Islet precursor cell (in vitro differentiated cells): Measurements from ENCODE around the gene MYCBP2.
"Not testable (repeated sequence)": the region's sequence is repeated elsewhere in the genome, so short reads cannot be mapped to it uniquely, and the experiment has no call there.

ENCODE experiments used
- DNase-seq: peaks from one replicate; pipeline ENCODE4 v3.0.0-alpha.2; 2018

MYCBP2 gene, protein sequence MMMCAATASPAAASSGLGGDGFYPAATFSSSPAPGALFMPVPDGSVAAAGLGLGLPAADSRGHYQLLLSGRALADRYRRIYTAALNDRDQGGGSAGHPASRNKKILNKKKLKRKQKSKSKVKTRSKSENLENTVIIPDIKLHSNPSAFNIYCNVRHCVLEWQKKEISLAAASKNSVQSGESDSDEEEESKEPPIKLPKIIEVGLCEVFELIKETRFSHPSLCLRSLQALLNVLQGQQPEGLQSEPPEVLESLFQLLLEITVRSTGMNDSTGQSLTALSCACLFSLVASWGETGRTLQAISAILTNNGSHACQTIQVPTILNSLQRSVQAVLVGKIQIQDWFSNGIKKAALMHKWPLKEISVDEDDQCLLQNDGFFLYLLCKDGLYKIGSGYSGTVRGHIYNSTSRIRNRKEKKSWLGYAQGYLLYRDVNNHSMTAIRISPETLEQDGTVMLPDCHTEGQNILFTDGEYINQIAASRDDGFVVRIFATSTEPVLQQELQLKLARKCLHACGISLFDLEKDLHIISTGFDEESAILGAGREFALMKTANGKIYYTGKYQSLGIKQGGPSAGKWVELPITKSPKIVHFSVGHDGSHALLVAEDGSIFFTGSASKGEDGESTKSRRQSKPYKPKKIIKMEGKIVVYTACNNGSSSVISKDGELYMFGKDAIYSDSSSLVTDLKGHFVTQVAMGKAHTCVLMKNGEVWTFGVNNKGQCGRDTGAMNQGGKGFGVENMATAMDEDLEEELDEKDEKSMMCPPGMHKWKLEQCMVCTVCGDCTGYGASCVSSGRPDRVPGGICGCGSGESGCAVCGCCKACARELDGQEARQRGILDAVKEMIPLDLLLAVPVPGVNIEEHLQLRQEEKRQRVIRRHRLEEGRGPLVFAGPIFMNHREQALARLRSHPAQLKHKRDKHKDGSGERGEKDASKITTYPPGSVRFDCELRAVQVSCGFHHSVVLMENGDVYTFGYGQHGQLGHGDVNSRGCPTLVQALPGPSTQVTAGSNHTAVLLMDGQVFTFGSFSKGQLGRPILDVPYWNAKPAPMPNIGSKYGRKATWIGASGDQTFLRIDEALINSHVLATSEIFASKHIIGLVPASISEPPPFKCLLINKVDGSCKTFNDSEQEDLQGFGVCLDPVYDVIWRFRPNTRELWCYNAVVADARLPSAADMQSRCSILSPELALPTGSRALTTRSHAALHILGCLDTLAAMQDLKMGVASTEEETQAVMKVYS (N-terminal part only)

DNA sequence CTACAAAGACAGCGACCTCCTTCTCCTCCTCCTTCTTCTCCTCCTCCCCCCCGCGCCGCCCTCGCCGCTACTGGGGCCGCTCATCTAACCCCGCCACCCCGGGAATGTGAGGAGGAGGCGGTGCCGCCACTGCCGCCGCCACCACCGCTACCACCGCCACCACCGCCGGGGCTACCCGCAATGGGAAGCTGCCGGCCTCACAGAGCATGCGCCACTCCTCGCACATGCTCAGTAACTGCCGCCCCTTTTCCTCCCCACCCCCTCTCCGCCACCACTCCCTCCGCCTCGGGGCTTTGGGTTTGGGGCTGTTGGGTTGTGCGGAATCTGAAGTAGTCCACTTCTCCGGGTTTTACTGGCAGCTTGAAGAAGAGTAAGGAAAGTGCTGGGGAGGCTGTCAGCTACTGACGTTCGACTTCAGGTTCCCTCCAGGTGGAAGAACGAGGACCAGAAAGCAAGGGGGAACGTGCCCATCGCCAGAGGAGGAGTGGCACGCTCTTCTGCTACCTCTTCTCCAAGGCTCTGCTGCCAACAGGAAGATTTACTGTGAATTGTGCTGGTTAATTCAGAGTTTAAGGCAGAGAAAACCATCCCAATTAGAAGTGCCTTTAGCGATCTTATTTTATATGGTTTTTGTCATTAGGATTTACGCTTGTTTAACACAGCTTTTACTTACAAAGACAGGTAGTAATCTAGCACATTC, at the start of gene MYCBP2:
Gene MYCBP2 (minus strand): TSS at position 190 of the 700 bp plus-strand sequence. CDS start 319 bp downstream, outside the sequence.
- DNase-seq = peak; percentile 99

DNA sequence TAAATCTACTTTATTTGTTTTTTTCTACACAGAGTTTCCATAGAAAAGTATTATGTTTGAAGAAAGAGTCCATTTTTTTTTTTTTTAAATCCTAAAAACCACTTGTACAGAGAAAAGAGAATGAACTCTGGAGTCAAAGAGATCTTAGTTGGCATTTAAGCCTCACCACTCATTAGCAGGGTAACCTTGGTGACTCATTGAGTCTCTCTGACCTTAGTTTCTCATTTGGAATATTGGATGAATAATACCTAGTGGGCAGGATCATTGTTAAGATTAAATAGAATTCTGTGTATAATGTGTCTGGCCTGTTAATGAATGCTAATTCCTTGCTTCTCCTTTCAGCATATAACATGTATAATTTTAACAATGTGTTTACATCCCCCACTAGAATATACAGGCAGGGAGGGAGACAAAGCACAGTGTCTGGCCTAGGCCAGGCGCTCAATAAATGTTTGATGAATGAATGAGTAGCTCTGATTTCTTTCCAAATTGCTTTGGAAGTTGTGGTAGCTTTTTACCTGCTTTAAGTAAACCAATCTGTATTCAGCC, 48.7 kb upstream of the MYCBP2 start:
- no peak for DNase-seq

DNA sequence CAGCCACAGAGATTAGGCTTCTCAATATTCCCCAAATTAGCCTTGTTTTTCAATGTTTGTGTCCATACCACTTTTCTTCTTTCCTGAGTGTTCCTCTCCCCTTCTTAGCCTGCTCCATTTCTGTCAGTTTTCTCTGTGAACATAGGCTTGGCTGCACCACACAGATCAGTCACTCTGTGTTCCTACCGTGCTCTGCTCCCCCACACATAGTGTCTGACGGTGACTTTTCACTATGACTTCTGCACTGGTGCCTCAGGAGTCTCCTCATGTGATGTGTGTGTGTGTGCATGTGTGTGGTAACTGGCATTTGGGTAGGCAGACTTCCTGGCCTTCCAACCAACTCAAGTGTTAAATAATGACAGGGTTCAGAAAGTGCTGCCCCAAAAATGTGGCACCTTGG, 47.9 kb upstream of the MYCBP2 start:
- DNase-seq = no peak

DNA sequence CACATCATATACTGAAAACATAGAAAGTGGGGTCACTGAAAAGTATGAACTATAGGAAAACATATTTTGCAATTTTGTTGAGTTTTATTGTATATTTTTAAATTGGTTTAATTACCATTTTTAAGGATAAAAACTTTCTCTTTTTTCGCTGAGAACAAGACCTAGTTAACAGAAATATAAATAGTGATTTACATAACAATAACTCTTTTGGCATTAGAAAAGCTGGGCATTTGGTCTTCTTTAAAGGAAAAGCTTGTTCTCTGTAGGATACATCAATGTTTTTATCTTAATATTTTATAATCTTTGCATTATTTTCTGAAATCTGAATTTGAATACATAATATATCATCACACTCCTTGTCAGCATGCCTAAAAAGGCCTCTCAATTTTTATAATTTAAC, 47.4 kb upstream of the MYCBP2 start:
- no peak for DNase-seq

DNA sequence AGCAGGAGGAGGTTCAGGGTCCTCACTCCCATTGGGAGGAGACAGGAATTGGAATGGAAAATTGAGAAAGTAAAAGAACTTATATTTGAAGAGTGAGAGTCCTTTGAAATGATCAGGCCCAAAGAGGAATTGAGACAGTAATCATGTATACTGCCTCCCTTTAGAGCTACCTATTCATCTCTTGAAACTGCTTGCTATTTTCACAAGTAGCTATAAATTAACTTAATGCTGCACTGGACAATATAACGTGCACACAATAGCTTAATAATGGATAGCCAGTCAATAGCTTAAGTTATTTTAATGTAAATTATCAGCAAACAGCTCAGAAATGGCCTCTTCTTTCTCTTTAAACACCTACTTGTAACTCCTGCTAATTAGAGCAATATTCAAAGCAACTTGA, 46.6 kb upstream of the MYCBP2 start:
- no peak for DNase-seq

DNA sequence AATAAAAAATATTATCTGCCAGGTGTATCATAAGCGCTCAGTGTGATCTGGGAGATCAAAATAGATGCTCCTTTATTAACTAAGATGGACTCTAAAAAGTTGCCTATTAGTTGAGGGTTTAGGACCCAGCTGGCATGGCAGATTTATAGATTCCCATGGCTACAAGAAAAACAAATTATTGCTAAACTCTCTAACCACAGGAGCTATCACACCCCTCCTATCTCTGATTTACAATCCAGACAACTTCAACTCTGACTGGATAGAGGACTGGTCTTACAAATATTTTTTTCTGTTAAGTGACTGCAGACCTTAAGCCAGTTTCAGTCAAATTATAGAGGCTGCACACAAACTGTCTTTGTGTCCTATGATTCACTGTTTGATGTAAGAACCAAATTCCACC, 45.4 kb upstream of the MYCBP2 start:
- DNase-seq = no peak

DNA sequence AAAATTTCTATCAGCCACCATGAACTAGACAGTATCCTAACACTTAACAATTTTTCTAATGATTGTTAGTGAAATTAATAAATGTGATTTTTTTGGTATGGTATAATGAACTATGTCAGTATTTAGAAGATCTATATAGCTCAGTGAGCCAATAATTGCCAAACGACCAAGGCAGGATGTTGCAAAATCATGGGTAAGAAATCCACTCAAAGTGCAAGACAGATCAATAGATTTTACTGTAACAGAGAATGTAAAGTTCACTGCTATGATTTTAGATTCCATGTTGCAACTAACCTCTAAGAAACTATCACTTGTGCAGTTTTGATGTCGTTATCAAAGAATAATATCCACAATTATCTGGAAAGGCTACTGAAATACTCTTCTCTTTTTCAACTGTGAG, 44.0 kb upstream of the MYCBP2 start:
- DNase-seq = no peak

DNA sequence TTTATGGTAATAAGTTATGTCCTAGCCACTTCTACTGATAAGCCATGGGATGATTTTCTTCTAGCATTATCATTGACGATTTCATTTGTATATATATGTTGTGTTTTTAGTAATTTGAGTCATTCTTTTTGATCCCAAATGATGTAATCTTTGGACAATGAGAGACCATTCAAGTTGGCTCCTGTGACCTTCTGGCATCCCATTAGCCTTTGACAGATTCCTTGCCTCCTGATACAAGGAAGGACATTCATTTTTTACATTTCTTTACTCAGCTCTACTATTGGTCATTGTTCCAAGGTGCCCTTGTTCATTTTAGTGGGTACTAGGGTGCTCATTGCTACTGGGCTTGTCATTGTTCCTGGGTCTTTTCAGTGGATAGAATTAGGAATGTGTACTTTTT, 35.3 kb upstream of the MYCBP2 start:
- no peak for DNase-seq

DNA sequence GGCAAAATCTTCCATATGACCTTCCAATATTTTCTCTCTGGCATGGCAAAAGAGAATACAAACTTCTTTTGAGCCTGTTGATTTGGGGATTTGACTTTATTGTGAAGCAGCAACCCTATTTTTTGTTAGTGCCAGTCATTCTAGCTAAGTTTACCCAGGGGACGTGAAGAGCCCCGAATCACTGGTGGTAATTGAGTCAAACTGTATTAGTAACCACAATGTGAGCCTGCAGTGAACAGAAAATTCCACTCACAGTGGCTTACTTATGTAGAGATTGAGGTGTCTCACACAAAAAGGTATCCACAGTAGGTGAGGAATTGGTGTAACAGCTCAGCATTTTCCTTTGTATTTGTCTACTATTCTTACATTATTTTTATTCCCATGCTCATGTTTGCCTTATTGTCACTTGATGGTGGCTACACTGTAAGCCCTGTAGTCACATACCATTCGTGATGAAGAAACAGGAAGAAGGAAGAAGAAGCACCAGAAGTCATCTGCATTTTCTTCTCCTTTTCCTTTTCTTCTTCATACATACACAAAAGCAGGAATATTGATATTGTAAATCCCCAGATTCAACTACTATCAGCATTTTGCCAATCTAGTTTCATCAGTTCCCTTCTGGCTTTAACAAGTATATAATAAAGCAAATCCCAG, 33.3 kb upstream of the MYCBP2 start:
- no peak for DNase-seq

DNA sequence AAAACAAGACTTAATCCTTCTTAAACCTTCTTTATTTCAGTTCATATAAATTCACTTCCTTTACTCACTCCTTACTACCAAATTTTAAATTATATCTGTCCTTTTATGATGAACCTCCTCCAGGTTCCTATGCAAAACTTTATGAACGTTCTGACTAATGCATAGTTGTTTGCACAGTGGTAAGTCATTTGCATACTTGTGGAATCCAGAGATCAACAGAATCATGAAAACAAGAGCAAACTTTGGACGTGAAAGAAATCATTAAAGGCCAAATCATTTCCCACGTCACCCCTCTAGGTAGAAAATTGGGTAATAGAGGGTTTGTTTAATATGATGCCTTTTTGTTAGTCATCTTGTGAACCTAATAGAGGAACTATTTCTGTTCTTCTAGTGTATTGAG, 32.3 kb upstream of the MYCBP2 start:
- no peak for DNase-seq

DNA sequence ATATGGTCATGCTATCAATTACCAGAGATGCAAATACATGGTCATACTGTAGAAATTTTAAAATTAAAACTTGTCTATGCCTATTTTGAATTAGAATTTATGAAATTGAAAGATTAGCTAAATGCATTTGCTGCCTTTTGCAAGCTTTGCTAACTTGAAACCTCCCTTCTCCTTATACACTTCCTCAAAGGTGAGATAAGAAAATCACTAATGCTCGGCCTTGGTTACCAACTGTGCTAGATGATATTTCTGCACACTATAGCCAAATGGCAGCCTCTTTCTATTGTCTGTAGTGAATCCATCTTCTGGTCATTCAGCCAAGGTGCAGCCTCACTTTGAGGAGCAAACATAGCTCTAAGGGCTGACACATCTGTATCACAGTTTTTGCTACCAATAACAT, 31.1 kb upstream of the MYCBP2 start:
- DNase-seq = no peak

DNA sequence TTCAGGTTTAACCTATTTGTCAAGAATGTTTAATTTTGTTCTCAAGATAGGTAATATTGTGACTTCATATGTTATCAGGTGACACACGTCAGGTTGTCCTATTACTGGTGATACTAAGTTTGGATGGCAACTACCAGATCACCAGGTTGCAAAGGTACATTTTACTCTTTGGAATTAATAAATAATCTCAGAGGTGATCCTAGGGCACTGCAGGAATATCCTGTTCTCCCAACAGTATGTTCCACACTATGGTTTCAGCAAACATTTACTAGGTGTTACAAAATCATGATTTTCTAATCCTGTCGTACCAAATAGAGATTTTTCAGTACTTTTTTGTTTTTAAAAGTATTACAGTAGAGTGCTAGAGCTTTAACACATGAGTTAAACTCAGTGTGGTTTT, 29.3 kb upstream of the MYCBP2 start:
- DNase-seq = no peak

DNA sequence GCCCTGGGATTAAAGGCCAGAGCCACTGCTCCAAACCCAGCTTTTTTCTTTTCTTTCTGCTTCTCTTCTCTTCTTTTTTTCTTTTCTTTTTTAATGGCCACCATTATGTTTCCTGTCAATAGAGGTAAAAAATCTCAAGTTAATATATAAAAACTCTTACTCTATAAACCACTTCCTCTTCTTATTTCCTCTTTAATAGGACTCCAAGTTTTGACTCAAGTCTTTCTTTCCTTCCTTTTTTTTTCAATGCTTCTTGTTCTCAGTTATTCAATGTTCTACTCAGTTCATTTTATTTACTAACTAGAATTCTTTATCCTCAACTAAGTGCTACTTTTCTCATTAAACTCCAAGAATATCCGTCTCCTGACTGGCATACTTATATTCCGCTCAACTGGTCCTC, 27.1 kb upstream of the MYCBP2 start:
- no peak for DNase-seq

DNA sequence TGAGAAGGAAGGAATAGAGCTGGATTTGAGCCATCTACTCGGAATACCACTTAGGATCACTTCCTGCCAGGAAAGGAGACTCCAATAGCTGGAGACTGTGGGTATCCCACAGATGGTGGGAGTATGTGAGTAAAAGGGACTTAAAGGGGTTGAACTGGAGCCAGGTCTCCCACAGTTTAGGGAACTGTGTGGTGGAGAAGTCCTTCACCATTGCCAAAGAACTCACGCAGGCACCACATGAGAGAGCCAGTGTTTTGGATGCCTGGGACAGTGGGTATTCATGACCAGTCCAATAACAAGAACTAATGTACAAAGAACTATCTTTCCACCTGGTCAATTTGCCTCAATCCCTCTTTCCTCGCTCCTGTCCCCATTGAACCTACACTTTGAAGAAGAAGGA, 24.4 kb upstream of the MYCBP2 start:
- no peak for DNase-seq

DNA sequence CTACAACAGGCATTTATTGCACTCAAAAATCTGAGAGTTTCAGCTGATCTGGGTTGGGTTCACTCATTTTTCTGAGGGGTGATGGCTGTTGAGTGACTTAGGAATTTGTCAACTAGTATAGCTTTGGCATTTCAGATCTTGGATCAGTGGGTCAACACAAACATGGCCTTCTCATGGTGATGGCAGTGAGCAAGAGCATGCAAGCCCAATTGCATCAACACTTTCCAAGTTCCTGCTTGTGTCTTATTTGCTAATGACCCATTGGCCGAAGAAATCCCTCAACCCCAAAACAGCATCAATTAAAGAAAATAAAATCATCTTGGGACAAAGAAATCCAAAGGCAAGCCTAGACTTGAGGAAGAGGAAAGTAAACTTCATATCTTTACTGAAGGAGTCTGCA, 23.9 kb upstream of the MYCBP2 start:
- DNase-seq = no peak

DNA sequence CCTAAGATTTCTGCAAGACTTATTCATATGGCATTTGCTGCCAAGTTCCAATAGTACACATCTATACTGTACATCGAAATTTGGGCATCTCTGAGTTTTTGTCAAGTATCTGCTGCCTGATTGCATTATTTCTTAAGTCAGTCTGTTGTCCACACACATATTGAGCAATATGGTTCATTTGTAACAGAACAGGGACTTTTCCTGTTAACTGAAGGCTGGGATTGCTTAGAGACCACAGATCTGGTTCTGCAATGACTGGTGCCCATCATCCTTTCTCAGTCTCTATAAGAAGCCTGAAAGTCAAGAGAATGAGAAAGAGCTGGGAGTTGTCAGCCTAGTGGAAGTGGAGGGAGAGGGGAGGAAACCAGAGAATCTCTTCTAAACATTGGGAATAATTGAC, 22.5 kb upstream of the MYCBP2 start:
- DNase-seq = no peak

DNA sequence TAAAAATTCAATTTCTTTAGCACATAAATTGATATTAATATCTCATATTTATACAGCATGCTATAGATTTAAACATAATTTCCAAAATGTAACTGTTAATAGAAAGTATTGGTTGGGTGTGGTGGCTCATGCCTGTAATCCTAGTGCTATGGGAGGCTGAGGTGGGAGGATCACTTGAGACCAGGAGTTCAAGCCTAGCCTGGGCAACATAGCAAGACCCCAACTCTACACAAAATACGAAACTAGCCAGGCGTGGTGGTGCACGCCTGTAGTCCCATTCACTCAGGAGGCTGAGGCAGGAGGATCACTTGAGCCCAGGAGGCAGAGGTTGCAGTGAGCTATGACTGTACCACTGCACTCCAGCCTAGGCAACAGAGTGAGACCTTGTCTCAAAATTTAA, 20.5 kb upstream of the MYCBP2 start:
- DNase-seq = not testable (repeated sequence)

DNA sequence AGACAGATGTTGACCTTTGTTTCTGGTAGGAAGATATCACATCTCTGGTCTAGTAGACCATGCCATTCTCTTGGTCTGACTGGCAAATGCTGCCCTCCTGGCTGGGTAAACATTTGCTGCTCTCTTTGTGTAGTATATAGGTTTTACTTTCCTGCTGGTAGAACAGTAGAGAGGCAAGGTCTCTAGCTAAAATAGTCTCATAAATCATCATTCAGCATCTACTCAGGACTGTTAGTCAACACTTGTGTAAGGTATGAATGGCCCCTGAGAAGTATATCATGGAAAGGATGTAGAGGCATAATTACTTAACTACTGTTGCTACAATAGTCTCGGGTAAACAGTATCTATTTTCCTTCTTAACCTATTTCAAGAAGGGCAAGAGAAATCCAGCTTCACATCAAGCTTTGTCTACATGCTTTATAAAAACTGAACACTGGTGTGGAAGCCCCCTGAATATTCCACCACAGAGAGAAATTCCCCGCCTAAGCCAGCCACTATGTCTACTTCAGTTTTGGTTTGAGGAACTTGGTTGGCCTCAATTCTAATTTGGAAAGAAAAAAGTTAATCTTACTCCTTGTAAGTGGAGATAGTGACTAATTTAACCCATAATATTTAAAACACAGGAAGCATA, 18.4 kb upstream of the MYCBP2 start:
- no peak for DNase-seq

DNA sequence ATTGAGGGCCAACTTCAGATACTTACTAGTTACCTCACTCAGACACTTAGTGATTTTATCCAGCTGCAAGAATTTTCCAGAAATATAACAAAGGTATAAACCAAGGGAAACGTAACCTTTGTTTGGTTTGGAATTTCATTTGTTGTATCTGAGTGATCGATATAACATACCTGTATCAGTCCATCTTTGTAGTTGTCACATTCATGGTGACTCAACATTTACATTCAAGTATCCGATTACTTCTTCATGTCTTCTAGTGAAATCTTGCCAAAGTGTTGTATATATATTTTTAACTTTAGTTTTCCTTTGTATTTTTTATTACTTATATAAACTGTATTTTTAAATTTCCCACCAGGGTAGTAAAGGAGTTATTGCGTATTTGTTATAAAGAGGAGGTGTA, 16.9 kb upstream of the MYCBP2 start:
- no peak for DNase-seq

DNA sequence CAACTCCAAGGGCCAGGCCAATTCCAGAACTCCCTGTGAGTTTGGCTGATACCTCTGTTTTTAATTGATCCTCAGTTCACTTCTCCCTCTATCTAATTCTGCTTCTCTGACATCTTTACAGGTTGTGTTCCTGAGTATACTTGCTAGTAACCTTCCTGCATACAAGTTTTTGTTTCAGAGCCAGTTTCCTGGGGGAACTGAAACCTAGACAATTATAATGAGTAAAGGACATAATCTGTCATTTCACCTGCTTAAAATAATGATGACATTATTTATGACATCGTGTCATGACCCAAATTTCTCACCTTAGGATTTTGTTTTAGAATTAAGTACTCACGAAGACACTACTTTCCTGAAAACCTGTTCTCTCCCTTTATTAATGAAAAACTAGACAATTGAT, 12.5 kb upstream of the MYCBP2 start:
- no peak for DNase-seq

DNA sequence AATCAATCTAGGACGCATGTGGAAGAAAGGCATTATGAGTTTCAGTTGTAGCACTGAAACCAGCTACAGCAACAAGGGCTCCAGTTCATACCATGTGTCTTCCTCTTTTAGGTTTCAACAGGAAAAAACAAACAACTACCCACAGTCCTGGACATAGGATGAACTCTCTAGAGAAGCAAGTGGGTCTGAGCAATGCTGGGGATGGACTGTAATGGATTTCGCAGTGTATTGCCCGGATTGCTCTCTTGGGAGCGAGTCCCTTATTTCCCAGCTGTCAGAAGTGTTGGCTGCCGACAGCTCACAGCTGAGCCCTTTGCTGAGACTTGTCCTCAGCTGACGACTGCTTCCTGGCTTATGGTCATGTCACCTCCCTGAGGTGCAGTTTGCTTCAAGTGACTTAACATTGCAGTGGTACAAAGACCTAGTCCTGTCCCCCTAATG, 12.1 kb upstream of the MYCBP2 start:
- DNase-seq = no peak
